HG02588 (cell line): ENCODE measurements around the gene MGAT5B.

Experiments
- ATAC-seq: cut with Tn5 transposase; IDR thresholded peaks from one replicate; pipeline ENCODE4 v1.9.1; 2021; ENCODE audit warnings: mild to moderate bottlenecking, moderate library complexity; ENCODE audit not compliant: unreplicated experiment

Gene MGAT5B

GRCh38 chr17:76903631-76904030, 35.4 kb downstream of the MGAT5B start:
- ATAC-seq: no peak

- no peak for ATAC-seq
These were observed 35.9 kb downstream of the MGAT5B start for GRCh38 chr17:76904116-76904515.

GRCh38 chr17:76905036-76905435, 36.8 kb downstream of the MGAT5B start:
- no peak for ATAC-seq

GRCh38 chr17:76905836-76906235, 37.6 kb downstream of the MGAT5B start:
- no peak for ATAC-seq

GRCh38 chr17:76906463-76906862, 38.3 kb downstream of the MGAT5B start:
- ATAC-seq: no peak

- ATAC-seq: no peak
These were observed 39.1 kb downstream of the MGAT5B start for GRCh38 chr17:76907352-76907751.

- no peak for ATAC-seq
These were observed 42.0 kb downstream of the MGAT5B start for GRCh38 chr17:76909971-76910760.

- ATAC-seq: no peak
These were observed 43.3 kb downstream of the MGAT5B start for GRCh38 chr17:76911299-76912017.

- no peak for ATAC-seq
These were observed 44.4 kb downstream of the MGAT5B start for GRCh38 chr17:76912421-76913164.

GRCh38 chr17:76914937-76915336, 46.7 kb downstream of the MGAT5B start:
- ATAC-seq: no peak

GRCh38 chr17:76915840-76916510, 47.8 kb downstream of the MGAT5B start:
- no peak for ATAC-seq

- no peak for ATAC-seq
These were observed 49.6 kb downstream of the MGAT5B start for GRCh38 chr17:76917829-76918228.

- no peak for ATAC-seq
These were observed 50.6 kb downstream of the MGAT5B start for GRCh38 chr17:76918811-76919210.

- no peak for ATAC-seq
These were observed 52.3 kb downstream of the MGAT5B start for GRCh38 chr17:76920364-76921139.

- ATAC-seq: no peak
These were observed 53.3 kb downstream of the MGAT5B start for GRCh38 chr17:76921340-76922036.

- ATAC-seq: no peak
These were observed 53.9 kb downstream of the MGAT5B start for GRCh38 chr17:76922084-76922483.

- ATAC-seq: no peak
These were observed 54.8 kb downstream of the MGAT5B start for GRCh38 chr17:76922967-76923366.

- no peak for ATAC-seq
These were observed 55.3 kb downstream of the MGAT5B start for GRCh38 chr17:76923491-76923890.
